ENCODE data around the gene MRPL51.

DNA sequence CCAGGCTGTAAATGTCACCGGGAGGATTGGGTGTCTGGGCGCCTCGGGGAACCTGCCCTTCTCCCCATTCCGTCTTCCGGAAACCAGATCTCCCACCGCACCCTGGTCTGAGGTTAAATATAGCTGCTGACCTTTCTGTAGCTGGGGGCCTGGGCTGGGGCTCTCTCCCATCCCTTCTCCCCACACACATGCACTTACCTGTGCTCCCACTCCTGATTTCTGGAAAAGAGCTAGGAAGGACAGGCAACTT is 42.6 kb upstream of the MRPL51 start:
- no peak for TF ChIP-seq CTCF (IDR thresholded peaks at IDR 0.05; ENCODE audit: extremely low read depth in 1 of 2, insufficient read depth in 1 of 2, low read depth in 1 of 2, low read length in 2 of 2)
- no peak for TF ChIP-seq EZH2 (IDR thresholded peaks at IDR 0.05; ENCODE audit: borderline replicate concordance, low read depth, low read length, severe bottlenecking)
- TF ChIP-seq POLR2A (IDR thresholded peaks at IDR 0.05; ENCODE audit: low read depth, low read length) = no peak
- no peak for TF ChIP-seq POLR2AphosphoS5 (IDR thresholded peaks at IDR 0.05; ENCODE audit: insufficient read depth, low read depth, low read length)
- TF ChIP-seq MYC (IDR thresholded peaks at IDR 0.05; ENCODE audit: low read depth, low read length) = no peak
- TF ChIP-seq, protein P1, sequence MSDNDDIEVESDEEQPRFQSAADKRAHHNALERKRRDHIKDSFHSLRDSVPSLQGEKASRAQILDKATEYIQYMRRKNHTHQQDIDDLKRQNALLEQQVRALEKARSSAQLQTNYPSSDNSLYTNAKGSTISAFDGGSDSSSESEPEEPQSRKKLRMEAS (IDR thresholded peaks at IDR 0.05; ENCODE audit: insufficient read depth, insufficient read length) = no peak

All from endothelial cell of umbilical vein (primary cell).